Measurements from ENCODE around the gene ZNF606.
"Not testable (repeated sequence)": the region's sequence is repeated elsewhere in the genome, so short reads cannot be mapped to it uniquely, and the experiment has no call there.

ZNF606 gene

DNA sequence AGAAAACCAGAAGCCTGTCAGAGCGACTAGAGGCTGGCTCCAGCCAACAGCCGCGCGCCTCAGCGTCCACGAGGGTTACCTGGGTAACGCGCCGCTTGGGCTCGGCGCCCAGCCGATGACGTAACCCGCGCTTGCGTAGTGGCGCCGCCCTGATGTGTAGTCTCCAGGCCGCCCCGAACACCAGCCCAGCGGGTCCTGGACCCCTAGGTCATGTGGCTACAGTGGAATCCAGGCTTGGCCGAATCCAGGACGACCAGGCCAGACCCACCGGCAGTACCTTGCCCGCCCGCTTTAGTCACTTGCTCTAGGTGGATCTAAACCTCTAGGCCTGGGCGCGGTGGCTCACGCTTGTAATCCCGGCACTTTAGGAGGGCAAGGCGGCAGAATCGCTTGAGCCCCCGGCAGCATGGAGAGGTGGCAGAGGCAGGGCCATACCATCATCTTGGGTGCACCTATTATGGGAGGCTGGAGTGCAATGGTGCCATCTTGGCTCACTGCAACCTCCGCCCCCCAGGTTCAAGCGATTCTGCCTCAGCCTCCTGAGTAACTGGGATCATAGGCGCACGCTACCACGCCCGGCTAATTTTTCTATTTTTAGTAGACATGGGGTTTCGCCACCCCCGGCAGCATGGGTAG is 7.2 kb upstream of the ZNF606 start:
- peak; percentile 77 for DNase-seq

DNA sequence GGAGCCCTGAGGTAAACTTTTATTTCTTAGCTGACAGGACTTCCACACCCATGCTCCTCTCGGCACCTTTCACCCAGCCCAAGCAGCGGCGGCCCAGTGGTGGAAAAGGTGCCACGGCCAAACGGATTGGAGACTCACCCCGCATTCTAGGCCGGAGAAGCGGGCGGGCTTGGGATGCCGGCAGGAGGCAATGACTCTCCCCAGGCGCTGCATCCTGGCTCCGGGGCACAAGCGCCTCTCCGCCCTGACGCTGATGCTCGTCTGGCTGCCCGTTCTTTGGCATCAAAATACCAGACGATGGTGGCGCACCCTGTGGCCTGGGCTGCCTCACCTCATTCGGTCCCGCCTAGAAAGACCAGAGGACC is 6.7 kb upstream of the ZNF606 start:
- DNase-seq, result no peak

DNA sequence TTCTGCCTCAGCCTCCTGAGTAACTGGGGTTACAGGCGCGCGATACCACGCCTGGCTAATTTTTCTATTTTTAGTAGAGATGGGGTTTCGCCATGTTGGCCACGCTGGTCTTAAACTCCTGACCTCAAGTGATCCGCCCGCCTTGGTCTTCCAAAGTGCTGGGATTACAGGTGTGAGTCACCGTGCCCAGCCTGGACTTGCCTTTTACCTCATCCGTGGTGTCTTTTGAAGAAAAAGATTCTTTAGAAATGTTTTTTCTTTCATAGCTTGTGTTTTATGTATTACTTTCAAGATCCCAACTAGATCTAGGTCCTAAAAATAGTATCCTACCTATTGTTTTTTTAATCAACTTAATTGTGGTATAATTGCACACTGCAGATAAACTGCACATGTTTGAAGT is 6.3 kb upstream of the ZNF606 start:
- DNase-seq, result not testable (repeated sequence)

DNA sequence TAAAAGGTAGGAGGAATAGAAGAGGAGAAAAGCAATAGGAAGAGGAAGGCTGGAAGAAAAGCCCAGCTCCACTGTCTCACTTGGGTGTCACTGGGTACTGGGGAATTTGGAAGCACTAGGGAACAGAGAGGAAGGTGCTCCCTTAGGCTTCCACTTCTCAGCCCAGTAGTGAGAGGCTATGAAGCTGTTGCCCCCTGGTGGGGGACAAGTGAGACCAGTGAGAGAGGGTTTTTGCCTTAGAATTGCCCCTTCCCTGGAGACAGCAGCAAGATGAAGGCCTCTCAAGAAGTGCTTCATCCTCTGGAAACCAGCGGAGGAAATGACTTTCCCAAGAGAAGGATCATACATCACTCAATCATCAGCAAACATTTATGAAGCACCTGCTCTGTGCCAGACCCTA is 4.7 kb upstream of the ZNF606 start:
- no peak for DNase-seq

DNA sequence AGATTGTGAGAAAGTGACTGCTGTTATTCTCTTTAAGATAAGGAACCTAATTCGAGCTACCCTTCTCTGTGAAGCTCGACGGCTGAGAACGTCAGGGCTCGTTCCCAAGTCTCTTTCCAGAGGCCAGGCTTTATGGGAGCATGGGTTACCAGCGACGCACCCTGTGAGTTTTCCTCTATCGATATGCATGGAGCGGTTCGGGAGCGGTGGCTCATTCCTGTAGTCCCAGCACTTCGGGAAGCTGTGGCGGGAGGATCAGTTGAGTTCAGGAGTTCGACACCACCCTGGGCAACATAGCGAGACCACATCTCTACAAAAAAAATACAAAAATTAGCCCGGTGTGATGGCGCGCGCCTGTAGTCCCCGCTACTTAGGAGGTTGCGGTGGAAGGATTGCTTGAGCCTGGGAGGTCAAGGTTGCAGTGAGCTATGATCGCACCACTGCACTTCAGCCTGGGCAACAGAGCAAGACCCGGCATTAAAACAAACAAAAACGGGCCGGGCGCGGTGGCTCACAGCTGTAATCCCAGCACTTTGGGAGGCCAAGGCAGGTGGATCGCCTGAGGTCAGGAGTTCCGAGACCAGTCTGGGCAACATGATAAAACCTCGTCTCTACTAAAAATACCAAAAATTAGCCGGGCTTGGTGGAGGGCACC is 681 bp upstream of the ZNF606 start:
- DNase-seq, result no peak

DNA sequence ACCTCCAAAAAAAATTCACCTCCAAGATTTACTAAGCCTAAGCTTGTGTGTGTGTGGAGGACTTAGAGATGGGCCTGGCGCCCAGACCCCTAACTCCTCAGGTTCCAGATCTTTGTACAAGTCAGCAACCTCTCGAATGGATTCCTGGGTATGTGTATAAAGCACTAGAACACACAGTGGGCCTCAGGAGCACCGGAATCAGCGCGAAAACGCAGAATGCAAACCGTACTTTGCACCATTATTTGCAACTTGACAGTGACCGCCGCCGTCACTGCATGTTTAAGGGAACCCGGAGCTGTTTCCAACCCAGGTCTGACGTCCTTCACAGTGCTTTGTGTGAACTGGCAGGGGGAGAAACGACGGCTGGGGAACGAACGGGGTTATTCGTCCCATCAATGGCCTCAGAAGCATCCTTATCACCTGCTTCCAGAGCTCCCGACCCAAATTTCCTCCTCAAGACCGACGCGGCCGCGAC is 688 bp downstream of the ZNF606 start:
- peak; percentile 31 for DNase-seq

DNA sequence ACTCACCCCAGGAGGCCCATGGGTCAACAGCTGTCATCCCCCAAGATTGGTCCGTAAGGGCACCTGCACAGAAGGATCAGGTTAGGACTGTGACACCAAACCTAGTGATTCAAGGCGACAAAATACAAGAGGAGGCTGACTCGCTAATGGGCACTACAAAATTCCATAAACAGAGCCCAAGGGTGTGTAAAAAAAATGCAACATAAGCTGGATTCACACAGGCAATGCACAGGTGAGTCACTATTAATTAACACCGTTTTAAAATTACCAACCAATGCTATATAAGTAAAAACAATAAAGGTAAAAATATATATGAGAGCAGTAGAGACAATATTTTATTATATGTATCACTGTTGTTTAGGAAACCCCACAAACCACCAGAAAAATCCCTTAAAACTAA is 1.9 kb downstream of the ZNF606 start:
- no peak for DNase-seq

DNA sequence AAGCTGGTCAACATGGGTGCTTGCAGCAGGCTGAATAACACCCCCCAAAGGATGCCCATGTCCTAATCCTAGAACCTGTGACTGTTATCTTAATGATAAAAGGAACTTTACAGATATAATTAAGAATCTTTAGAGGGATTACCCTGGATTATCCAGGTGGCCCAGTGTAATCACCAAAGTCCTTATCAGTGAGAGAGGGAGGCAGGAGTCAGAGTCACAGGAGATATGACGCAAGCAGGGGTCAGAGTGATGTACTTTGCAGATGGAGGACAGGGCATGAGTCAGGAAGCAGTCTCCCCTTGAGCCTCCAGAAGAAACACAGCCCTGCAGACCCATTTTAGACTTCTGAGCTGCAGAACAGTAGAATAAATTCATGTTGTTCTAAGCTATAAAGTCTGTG is 9.8 kb downstream of the ZNF606 start:
- DNase-seq, result no peak

DNA sequence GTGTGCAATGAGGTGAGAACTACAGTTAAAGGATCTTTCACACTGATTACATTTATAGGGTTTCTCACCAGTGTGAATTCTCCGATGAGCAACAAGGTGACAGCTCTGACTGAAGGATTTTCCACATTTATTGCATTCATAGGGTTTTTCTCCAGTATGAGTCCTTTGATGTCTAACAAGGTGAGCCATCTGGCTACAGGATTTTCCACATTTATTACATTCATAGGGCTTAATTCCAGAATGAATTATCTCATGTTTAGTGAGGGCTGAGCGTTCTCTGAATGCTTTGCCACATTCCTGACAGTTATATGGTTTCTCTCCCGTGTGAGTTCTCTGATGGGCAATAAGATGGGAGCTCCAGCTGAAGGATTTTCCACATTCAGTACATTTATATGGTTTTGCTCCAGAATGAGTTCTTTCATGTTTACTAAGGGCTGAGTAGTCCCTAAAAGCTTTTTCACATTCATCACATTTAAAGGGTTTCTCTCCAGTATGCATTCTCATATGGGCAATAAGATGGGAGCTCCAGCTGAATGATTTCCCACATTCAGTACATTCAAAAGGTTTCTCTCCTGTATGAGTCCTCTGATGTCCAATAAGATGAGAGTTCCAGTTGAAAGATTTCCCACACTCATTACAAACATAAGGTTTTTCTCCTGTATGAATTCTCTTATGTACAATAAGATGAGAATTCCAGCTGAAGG is 23.9 kb downstream of the ZNF606 start:
- DNase-seq, result no peak

DNA sequence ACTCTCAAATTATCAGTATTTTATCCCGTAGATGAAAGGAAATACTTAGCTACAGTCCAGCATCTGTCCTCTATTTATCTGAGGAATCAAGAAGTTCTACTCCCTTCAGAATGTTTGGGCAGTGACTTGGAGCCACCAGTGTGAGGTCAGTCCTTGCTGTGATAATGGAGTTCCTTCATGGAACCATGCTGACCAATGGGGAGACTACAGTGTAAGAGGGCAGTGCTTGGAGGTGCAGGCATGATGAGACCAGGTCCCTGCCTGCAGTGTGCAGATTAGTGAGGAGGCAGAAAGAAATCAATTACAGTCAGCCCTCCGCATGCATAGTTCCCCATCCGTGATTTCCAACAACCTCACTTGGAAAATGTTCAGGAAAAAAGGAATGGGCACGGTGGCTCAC is 28.2 kb downstream of the ZNF606 start, which contains the start of gene C19orf18:
C19orf18 (minus strand) TSS at position 101 of the 400 bp plus-strand sequence. CDS start 102 bp downstream, outside the sequence.
- no peak for DNase-seq

DNA sequence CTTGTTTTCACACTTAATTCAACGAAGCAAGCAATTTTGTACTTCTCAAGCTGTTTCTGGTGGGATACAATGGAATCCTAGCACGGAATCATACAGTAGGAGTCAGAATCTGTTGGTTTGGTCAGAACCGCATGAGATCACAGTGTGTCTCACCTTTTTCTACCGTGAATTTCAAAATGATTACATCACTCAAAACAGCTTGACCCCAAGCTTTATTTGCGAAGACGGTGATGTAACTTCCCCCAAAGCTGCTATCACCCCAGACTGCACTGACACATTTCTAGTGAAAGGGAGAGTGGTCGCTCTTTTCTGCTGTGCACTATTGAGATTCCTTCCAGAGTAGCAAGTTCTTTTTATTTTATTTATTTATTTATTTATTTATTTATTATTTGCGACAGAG is 37.9 kb downstream of the ZNF606 start:
- no peak for DNase-seq

DNA sequence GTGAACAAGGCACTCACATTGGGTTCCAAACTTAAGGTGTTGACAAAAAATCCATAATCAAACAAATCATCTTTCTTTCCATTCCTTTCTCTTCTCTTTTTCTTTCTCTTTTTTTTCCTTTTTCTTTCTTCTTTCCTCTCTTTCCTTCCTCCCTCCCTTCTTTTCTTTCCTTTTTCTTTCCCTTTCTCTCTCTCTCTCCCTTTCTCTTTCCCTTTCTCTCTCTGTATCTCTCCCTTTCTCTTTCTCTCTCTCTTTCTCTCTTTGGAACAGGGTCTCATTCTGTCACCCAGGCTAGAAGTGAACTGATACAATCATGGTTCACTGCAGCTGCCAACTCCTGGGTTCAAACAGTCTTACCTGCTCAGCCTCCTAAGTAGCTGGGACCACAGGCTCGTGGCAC is 40.8 kb downstream of the ZNF606 start:
- DNase-seq, result no peak

DNA sequence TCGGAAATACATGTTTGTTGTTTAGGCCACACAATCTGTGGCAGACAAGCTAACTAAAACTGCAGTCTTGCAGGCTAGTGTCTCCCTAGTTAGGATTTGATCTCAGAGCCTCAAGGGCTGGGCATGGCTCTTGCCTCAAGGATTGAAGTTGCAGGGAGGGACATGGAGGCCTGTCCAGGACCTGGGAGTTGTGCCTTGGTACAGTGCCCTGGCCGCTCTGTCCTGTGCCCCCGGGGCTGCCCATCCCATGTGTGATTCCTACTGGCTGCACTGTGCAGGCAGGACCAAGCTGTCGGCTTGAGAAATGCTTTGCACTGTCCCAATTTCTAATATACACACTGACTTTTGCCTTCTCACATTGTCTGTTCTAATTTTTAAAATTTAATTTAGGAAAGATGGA is 47.6 kb downstream of the ZNF606 start:
- DNase-seq, result no peak

DNA sequence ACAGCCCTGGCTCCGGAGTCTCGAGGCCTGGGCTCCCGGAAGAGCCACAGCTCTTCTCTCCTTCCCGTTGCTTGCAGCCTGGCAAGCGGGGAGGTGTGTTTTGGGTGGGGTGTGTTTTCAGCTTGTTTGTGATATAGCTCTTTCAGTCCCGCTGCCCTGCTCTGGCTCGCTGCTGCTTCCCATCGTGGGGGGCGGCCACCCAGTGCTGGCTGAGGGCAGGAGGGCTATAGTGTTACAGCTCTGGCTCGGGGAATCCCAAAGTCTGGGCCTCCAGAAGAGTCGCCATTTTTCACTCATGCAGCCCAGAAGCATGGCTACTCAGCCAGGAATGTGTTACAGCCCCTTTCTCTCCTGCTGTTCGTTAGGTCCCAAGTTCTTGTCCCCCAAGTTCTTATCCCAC is 52.9 kb downstream of the ZNF606 start:
- DNase-seq, result no peak

DNA sequence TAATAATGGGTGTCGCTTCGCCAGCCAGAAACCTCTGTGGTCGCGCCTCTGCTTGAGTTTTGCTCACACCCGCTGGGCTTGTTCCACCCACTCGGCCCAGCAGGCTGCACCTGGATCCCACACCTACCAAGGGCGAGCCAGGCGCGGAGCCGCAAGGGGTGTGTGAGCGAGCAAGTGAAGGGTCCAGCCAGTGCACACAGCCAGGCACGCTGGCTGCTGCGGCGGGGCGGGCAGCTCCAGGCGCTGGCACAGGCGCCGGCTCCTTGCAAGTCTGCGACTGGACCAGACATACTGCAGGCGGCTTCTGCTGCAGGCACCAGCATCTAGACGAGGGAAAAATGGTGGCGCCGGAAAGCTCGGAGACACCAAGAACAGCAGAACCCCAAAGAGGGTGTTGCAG is 53.3 kb downstream of the ZNF606 start:
- DNase-seq, result no peak

DNA sequence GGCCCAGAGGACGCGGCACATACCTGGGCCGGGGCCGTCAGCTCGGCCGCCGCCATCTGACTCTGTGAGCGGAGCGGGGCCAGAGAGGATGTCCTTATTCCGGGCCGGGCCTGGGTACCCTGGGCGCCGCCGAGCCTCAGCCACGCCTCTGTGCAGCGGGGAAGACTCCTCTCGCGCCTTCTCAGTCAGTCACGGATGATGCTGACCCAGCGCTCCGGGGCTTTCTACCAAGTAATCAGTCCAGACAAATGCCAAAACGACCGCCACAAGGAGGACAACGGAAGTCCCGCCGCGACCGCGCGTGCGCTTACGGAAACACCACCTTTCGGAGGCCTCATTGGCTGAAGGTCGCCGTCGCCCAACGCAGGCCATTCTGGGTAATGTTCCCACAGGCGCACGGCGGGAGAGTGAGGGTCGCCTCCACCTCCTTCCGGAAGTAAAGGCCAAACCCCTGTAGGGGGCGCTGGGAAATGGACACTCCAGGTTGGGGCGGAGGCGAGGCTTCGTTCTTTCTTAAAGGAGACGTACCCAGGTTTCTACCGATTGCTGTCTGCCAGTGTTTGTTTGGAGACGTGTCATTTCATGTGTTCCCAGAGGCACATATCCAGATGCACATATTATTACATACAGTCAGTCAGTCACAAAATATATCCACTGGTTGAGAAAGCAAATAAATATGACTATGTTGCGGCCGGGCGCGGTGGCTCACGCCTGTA is 55.0 kb downstream of the ZNF606 start, which contains the start of gene ZNF256:
ZNF256 (minus strand) TSS at position 288 of the 716 bp plus-strand sequence; CDS start at position 56, 232 bp downstream.
- DNase-seq, result peak; percentile 95

DNA sequence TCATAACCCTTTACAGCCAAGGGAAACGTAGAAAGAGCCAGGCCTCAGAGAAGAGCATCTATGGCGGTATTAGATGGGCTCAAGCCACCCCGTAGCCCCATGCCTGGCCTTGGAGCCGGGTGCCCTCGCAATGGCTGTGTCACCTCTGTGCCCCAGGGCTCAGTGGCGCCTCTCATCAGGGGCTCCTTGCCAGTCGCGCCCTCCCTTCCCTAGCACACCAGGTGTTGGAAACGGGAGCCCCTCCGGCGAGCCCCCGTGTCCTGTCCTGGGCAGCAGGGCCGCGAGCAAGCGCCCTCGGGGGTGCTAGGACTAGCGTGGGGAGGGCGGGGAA is 55.6 kb downstream of the ZNF606 start:
- DNase-seq, result no peak

DNA sequence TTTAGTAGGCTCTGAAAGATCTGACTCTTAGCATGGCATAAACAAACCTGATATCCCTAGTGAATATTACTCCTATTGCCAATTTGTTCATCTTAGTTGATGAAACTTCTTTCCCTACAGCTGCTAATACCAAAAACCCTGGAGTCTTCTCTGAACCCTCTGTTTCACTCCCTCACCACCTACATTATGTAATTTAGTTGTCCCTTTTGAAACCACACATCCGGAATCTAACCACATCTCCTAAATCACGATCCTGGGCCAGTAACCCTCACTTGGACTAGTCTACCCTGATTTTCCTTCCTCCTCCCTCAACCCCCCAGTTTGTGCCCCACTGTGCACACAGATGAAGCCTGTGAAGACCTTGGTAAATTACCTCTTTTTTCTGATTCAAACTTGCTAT is 56.3 kb downstream of the ZNF606 start:
- DNase-seq, result no peak

DNA sequence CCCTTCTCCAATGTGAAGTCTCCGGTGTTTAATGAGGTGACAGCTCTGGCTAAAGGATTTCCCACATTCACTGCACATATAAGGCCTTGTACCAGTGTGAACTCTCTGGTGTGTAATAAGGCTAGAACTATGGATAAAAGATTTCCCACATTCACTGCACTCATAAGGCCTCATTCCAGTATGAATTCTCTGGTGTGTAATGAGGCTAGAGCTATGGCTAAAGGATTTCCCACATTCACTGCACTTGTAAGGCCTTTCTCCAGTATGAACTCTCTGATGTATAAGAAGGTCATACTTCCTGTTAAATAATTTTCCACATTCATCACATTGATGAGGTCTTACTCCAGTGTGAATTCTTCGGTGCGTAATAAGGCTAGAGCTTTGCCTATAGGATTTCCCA is 61.0 kb downstream of the ZNF606 start:
- no peak for DNase-seq

DNA sequence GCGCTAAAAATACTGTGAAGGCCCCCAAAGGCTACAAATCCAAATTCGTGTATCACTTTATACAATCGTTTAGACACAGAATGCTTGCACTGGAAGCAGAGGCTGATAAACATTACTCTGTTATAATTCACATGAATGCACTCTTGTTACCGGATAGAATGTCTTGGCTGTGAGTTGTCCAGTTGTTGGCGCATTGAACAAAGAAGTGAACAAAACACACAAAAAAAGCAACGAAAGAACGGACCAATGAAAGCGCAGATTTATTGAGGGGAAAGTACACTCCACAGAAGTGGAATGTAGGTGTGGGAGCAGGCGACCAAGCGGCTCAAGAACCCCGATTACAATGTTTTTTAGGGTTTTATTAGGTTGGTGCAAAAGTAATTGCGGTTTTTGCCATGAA is 66.9 kb downstream of the ZNF606 start:
- DNase-seq, result no peak

DNA sequence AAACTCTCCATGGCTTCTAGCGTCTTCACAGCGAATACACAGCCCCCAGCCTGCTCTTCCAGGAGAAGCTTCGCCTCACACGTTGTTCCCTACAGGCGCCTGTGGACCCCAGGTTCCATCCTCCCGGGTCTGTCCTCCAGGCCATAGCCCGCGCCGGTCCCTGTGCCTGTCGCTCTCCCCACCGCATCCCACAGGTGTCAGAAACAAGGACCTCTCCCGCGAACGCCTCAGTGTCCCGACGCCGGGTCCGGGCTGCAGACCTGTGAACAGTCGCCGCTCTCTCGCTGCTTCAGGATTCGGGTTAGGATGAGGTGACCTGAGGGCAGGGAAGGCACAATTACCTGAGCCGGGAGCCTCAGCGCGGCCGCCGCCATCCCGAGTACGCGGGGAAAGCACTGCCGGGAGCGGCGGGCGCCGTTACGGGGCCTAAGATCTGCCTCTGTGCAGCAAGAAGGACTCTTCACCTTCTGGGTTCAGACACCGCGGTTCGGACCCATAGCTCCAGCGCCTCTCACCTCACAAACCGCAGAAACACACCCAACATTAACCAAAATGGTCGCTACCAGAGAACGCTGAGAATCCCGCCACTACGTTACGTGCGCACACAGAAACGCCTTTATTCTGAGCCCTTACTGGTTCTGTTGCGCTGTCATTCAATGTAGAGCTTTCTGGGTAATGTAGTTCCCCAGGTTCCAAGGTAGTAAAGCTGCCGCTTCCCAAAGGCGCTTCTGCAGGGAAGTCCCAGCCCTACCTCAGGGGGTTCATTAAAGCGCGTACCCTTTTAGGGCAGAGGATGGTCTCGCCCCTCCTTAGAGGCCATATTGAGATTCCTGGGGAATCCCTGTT is 67.6 kb downstream of the ZNF606 start, which contains the start of gene ZNF418:
ZNF418 (minus strand) TSS at position 583 of the 846 bp plus-strand sequence. CDS start 1,580 bp downstream, outside the sequence.
- DNase-seq, result peak; percentile 49

DNA sequence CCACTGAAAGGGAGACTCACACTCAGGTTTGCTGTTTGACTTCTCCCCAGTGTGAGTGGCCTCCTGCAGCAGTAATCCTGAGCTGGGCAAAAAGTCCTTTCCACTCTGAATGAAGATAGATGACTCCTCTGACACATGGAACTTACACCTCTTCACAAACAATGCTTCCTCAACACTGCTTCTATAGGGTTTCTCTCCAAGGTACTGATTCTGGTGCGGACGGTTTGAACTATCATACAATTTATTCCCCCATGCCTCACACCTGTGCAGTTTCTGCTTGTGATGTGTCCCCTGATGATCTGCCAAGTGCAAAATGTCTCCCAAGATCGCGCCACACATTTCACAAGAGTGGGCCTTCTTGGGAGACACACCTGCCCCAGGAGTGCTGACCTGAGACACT is 75.0 kb downstream of the ZNF606 start:
- no peak for DNase-seq
